Body of pancreas (tissue), 4 donors: ENCODE measurements around the gene CCDC50.

Source experiments
- CTCF ChIP-seq, 7 experiments: fragments of 450-650 bp in 4 of 7; fragments of 200-600 bp in 3 of 7; sonication (generic) in 3 of 7; IDR thresholded peaks; one replicate each; pipeline ENCODE4 v1.5.1; 2016 to 2019; ENCODE audit warnings: antibody characterized with exemption in 7 of 7
- POLR2A ChIP-seq, 3 donors: fragments of 450-650 bp; IDR thresholded peaks; one replicate each; pipeline ENCODE4 v1.6.1; 2016; ENCODE audit warnings: antibody characterized with exemption in 3 of 3, mild to moderate bottlenecking in 2 of 3

DNA sequence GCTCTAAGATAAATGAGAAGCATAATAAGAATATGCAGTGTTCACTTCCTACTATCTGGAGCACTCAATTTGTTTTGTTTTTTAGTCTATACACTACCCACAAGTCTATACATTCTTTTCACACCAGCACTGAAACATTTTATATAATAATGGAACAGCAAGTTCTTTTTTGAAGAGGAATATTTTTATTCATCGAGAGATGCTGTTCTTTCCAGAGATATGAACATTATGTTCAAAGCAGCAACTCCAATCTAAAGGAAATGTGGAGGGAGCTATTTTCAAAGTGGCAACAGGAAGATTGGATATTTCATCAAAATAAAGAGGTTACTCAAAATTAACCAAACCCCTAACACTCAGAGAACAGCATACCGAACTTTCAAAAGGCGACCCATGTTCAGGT, 115.4 kb downstream of the CCDC50 start:
- no peak for TF ChIP-seq POLR2A (IDR thresholded peaks at IDR 0.05)
- no peak for TF ChIP-seq CTCF (IDR thresholded peaks at IDR 0.05)
